ENCODE data around the gene STAM.

- TF ChIP-seq, protein P1, sequence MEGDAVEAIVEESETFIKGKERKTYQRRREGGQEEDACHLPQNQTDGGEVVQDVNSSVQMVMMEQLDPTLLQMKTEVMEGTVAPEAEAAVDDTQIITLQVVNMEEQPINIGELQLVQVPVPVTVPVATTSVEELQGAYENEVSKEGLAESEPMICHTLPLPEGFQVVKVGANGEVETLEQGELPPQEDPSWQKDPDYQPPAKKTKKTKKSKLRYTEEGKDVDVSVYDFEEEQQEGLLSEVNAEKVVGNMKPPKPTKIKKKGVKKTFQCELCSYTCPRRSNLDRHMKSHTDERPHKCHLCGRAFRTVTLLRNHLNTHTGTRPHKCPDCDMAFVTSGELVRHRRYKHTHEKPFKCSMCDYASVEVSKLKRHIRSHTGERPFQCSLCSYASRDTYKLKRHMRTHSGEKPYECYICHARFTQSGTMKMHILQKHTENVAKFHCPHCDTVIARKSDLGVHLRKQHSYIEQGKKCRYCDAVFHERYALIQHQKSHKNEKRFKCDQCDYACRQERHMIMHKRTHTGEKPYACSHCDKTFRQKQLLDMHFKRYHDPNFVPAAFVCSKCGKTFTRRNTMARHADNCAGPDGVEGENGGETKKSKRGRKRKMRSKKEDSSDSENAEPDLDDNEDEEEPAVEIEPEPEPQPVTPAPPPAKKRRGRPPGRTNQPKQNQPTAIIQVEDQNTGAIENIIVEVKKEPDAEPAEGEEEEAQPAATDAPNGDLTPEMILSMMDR (IDR thresholded peaks at IDR 0.05) = no peak
- TF ChIP-seq POLR2A (IDR thresholded peaks at IDR 0.05) = no peak
- TF ChIP-seq POLR2AphosphoS5 (IDR thresholded peaks at IDR 0.05) = no peak
Observed at GRCh38 chr10:17734432-17735080, 90.6 kb downstream of the STAM start.
